NT2/D1 (cell line): ENCODE measurements around the gene SDC3.

Experiments
- SUZ12 ChIP-seq: IDR thresholded peaks from 2 replicates; pipeline ENCODE4 v1.6.1; 2011; ENCODE audit not compliant: insufficient read length, insufficient read depth; ENCODE audit errors: extremely low read depth
- YY1 ChIP-seq: IDR thresholded peaks from 2 replicates; pipeline ENCODE4 v1.6.1; 2011; ENCODE audit not compliant: insufficient read length, insufficient read depth
- ZNF274 ChIP-seq: IDR thresholded peaks from 2 replicates; pipeline ENCODE4 v1.6.1; 2011; ENCODE audit warnings: mild to moderate bottlenecking, low read depth, low read length

DNA sequence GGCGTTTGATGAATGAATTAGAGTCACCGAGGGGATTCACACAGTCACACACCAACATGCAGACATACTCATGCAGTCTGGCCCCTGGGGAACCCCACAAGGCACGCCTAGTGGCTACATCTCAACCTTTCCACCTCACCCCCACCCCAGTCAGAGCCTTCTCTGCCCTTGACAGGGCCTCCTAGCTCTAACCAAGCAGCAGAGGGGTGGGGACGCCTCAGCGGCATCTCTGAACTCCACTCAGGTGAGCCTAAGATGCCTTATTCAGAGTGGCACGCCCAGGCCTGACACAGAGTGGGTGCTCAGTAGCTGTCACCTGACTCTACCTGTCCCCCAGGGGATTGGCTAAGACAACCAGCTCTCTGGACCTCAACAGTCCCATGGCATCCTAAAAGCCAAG is 3.7 kb upstream of the SDC3 start:
- TF ChIP-seq SUZ12 (no peak), YY1 (no peak), ZNF274 (no peak)
